ENCODE data around the gene TBCB. TPM values are rescaled to one million over a fixed set of nuclear protein-coding genes. Genes with fewer than 3 reads are reported as not detected.

The TBCB gene
- total and polyA plus RNA-seq, 3 donors from 2014 or later = 177 to 226 (median 195) TPM

DNA sequence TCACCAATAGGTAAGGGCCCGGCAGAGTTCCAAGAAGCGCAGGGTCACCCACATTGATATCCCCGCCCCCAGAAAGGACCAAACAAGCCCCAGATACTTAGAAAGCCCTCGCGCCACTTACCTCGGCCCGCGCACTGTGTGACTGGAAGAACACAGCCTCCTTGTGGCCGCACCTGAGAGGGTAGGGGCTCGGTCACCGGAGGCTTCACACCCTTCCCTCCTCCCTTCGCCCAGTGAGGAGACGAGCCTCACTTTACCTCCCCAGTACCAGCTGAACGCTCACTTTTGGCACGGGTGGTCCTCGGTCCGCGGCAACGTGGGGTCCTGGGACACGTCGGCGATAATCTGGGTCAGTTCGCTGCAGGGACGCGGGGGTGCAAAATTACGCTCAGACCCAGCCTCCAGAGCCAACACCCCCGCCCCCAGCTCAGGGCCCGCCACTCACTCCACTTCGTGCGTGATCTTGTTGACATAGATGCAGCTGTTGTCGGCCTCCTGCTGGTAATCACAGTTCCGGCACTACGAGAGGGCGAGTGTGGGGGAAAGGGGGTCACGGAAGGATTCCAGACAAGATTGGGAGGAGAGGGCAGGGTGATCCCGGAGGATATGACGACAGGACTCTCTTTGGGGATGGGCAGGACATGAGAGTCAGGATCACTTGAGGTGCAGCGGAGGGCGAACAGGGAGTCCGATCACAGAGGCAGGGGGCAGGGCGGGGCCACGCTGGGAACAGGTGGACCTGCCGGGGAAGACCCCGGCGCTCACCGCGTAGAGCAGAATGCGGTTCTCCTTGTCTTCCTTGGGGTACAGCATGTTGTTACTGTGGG is 1.2 kb upstream of the TBCB start:
- 4 to 5% methylated on average over 38 to 48 of the region's 48 CpGs for WGBS, 2 donors
- TF ChIP-seq, protein P1, sequence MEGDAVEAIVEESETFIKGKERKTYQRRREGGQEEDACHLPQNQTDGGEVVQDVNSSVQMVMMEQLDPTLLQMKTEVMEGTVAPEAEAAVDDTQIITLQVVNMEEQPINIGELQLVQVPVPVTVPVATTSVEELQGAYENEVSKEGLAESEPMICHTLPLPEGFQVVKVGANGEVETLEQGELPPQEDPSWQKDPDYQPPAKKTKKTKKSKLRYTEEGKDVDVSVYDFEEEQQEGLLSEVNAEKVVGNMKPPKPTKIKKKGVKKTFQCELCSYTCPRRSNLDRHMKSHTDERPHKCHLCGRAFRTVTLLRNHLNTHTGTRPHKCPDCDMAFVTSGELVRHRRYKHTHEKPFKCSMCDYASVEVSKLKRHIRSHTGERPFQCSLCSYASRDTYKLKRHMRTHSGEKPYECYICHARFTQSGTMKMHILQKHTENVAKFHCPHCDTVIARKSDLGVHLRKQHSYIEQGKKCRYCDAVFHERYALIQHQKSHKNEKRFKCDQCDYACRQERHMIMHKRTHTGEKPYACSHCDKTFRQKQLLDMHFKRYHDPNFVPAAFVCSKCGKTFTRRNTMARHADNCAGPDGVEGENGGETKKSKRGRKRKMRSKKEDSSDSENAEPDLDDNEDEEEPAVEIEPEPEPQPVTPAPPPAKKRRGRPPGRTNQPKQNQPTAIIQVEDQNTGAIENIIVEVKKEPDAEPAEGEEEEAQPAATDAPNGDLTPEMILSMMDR (IDR thresholded peaks at IDR 0.05) = no peak
- no peak for TF ChIP-seq POLR2A (IDR thresholded peaks at IDR 0.05)
- H3K36me3 ChIP-seq (ENCODE audit: low read depth, missing control alignments) = no peaks in the 10 kb centered on the region
- peak overlapping the region; percentile 54 to 87 for H3K4me3 ChIP-seq
- H3K27ac ChIP-seq = peak overlapping the region; percentile 29 to 77
- H3K9me3 ChIP-seq = no peaks in the 10 kb centered on the region
- H3K27me3 ChIP-seq = no peaks in the 10 kb centered on the region
- DNase-seq = peak; percentile 32
- intact Hi-C loops (cut with DNase I; ENCODE audit: low total_unique reads) = no loop called here
- H3K4me1 ChIP-seq = peaks cover 15% of the 10 kb centered on the region

DNA sequence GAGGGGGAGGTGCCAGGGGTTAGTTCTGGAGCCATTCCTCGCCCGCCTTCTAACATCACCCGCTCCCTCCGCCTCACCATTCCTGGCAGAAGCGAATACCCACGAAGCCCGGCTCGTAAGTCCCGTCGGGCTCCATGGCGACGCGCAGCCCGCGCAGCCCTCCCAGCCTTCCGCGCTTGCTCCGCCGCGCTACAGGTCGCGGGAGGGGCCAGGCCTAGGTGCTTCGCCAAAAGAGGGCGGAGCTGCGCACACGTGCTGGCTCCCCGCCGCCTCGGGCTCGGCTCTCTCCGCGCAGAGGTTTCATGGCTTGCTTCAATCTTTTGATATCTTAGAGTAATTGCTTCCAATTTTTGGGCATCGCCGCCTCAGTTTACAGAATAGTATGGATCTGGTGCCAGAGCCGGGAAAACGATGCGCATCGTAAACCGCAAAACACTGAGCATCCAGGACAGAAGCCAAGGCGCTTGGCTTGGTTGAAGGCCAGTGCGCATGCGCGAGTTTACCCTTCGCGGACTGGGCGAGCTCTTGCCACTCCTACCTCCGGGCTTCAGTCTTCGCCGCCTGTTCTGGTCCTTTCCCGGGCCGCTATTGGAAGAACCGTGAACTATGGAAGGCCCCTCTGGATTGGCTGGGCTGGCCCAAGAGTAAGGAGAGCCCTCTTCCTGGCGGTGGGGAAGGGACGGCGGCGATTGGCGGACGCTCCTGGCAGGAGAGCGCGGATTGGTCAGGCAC is 381 bp upstream of the TBCB start, which contains the start of gene POLR2I:
Gene POLR2I (minus strand): TSS at position 155 of the 732 bp plus-strand sequence. CDS start 19 bp downstream, at position 136.
- intact Hi-C loops (cut with DNase I; ENCODE audit: low total_unique reads) = no loop called here

DNA sequence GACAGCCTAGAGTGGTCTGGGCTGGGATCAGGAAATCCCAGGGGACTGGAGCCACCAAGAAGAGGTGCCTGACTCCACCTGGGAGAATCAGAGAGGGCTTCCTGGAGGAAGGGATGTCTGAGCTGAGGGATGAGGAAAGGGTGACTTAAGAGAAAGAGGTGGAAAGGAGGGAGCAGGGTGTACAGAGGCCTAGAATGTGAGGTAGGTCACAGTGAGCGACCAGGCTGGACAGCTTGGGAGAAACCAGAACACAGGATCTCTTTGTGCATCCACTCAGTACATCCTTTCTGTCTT is 1.0 kb downstream of the TBCB start:
- Histone ChIP-seq H3K27me3 (no peaks in the 10 kb centered on the region), H3K36me3 (ENCODE audit: low read depth, missing control alignments) (no peaks in the 10 kb centered on the region), H3K9me3 (no peaks in the 10 kb centered on the region), H3K27ac (peak overlapping the region in 1 of 2 donors; percentile 77), H3K4me1 (peaks cover 15% of the 10 kb centered on the region), H3K4me3 (no peak overlapping the region)
- no peak for DNase-seq
- whole genome bisulfite sequencing, 2 donors = 60 to 78% methylated on average over 1 of the region's 1 CpG
- no peak for TF ChIP-seq POLR2A (IDR thresholded peaks at IDR 0.05)
- TF ChIP-seq, protein P1 (IDR thresholded peaks at IDR 0.05) = no peak
- intact Hi-C loops (cut with DNase I; ENCODE audit: low total_unique reads) = no loop called here

More for the DNA sequence above, 381 bp upstream of the TBCB start, which contains the start of gene POLR2I:
- peaks cover 15% of the 10 kb centered on the region for H3K4me1 ChIP-seq
- H3K4me3 ChIP-seq = peak within 1 kb of the TSS; percentile 54 to 87
- DNase-seq = peak; percentile 100
- no peaks in the 10 kb centered on the region for H3K27me3 ChIP-seq
- no peak for TF ChIP-seq POLR2A (IDR thresholded peaks at IDR 0.05)
- TF ChIP-seq, protein P1 (IDR thresholded peaks at IDR 0.05) = no peak
- no peaks in the 10 kb centered on the region for H3K36me3 ChIP-seq (ENCODE audit: low read depth, missing control alignments)
- H3K9me3 ChIP-seq = no peaks in the 10 kb centered on the region
- peak within 1 kb of the TSS; percentile 29 to 77 for H3K27ac ChIP-seq
- 0% methylated on average over 40 to 60 of the region's 60 CpGs for WGBS, 2 donors

DNA sequence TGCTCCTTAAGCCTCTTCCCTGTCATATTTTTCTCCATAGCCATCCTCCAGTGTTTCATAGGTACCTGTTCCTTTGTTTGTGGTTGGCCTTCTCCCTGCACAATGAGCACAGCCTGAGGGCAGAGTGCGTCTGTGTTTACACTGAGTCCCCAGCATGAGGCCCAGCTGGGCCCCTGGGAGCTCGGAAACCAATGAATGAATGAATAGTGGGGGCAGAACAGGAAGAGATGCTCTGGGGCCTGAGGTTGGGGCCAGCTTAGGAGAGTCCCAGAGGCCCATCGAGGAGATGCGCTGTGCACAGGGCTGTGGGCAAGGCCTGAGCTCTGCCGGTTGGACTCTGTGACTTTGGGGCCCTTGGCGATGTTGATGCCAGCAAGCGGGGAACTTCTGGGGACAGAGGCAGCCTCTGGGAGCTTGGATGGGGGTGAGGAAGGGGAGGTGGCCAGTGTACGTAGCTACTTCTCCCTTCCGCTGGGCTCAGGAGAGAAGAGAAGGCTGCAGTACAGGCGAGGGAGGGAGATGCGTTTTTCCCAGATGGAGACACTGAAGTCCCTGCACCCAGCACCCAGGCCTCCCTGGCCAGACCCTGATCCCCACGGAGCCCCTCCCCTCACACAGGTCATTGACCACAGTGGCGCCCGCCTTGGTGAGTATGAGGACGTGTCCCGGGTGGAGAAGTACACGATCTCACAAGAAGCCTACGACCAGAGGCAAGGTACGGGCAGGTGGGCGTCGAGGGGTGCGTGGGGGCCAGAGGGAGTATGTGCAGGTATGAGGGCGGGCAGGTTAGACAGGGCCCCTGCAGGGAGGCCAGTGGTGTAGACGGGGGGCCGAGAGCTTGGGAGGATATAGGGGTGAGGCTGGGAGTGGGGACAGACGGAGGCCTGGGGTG is 5.1 kb downstream of the TBCB start:
- Histone ChIP-seq H3K36me3 (ENCODE audit: low read depth, missing control alignments) (no peaks in the 10 kb centered on the region), H3K27me3 (no peaks in the 10 kb centered on the region), H3K27ac (no peak overlapping the region), H3K9me3 (no peaks in the 10 kb centered on the region), H3K4me1 (peaks cover 7% of the 10 kb centered on the region), H3K4me3 (no peak overlapping the region)
- WGBS, 2 donors = 81 to 88% methylated on average over 20 to 26 of the region's 26 CpGs
- no peak for DNase-seq
- intact Hi-C loops (cut with DNase I; ENCODE audit: low total_unique reads) = no loop called here
- TF ChIP-seq, protein P1 (IDR thresholded peaks at IDR 0.05) = no peak
- TF ChIP-seq POLR2A (IDR thresholded peaks at IDR 0.05) = no peak

Measured in testis (tissue), 3 donors.